K562 (cell line): ENCODE data around the gene OLFML2B. TPM values are rescaled to one million over a fixed set of nuclear protein-coding genes. Genes with fewer than 3 reads are reported as not detected.

ENCODE experiments used
- ATAC-seq: fragments of 200-7000 bp; cut with Tn5 transposase; 3 replicates; pipeline ENCODE4 v1.9.1; 2020; ENCODE audit warnings: moderate library complexity
- BruUV-seq: library from RNA; stranded (reverse); fragments of 400-500 nt; replicated peaks from 2 replicates; lab custom pipeline; 2021; lab: Mats Ljungman, UMichigan
- CTCF ChIA-PET: fragments of 300-600 bp; formaldehyde crosslinking; extraction: SDS; loops from one replicate; lab custom pipeline; 2021; ENCODE audit warnings: low intra/inter-chr PET ratio; lab: Yijun Ruan, JAX
- POLR2A ChIA-PET: fragments of 300-600, 350-650 bp; sonication (Branson Sonifier 250); formaldehyde crosslinking; extraction: SDS; loops from one replicate; lab custom pipeline; 2021; ENCODE audit warnings: antibody characterized with exemption, inconsistent platforms; lab: Yijun Ruan, JAX
- DNase-seq, 4 experiments: peaks; one replicate each; pipeline versions ENCODE4 v3.0.0 to v3.0.0-alpha.2; 2011 to 2018; ENCODE audit warnings: low spot score in 3 of 4, mixed read lengths in 3 of 4; ENCODE audit errors: extremely low read depth in 1 of 4
- FAIRE-seq: peaks from 2 replicates; lab custom pipeline; 2011; peaks lifted over from hg19 to GRCh38; lab: Jason Lieb, UNC
- H2AFZ ChIP-seq: 2 replicates; pipeline ENCODE4 v1.6.0; 2011; ENCODE audit warnings: low read depth, low read length, control low read depth, inconsistent platforms
- H3K27ac ChIP-seq: fragments of 200-600 bp; 3 replicates; pipeline ENCODE4 v1.8.0; 2011; ENCODE audit warnings: low read depth, mild to moderate bottlenecking, control low read depth, inconsistent platforms, low read length, moderate library complexity, mixed read lengths; ENCODE audit errors: extremely low read depth
- H3K27me3 ChIP-seq, 2 experiments: fragments of 300-600 bp in 1 of 2; 2 replicates in 1 of 2; 3 replicates in 1 of 2; pipeline versions ENCODE4 v1.6.0 to v1.8.0; 2011; ENCODE audit warnings: inconsistent platforms in 2 of 2, low read length in 2 of 2, mild to moderate bottlenecking in 1 of 2, mixed read lengths in 1 of 2, moderate library complexity in 1 of 2; ENCODE audit not compliant: control insufficient read depth in 2 of 2, insufficient read depth in 2 of 2
- H3K36me3 ChIP-seq: fragments of 300-600 bp; 3 replicates; pipeline ENCODE4 v1.8.0; 2011; ENCODE audit warnings: mild to moderate bottlenecking, low read length, inconsistent platforms; ENCODE audit not compliant: control insufficient read depth, insufficient read depth
- H3K4me1 ChIP-seq, 2 experiments: fragments of 200-600 bp in 1 of 2; replicated peaks in 1 of 2; 2 replicates in 1 of 2; 3 replicates in 1 of 2; pipeline versions ENCODE4 v1.5.1 to v1.8.0; 2011; ENCODE audit warnings: inconsistent platforms in 2 of 2, low read length in 2 of 2, mild to moderate bottlenecking in 1 of 2, mixed read lengths in 1 of 2, moderate library complexity in 1 of 2; ENCODE audit not compliant: control insufficient read depth in 2 of 2, insufficient read depth in 2 of 2
- H3K4me2 ChIP-seq: 2 replicates; pipeline ENCODE4 v1.6.1; 2011; ENCODE audit warnings: low read length, control low read depth, inconsistent platforms, mixed read lengths; ENCODE audit not compliant: insufficient read depth
- H3K4me3 ChIP-seq: fragments of 200-600 bp; sonication (generic), shearing (Covaris generic); 2 replicates; pipeline ENCODE4 v1.5.1; 2016; ENCODE audit warnings: control low read depth, inconsistent platforms
- H3K79me2 ChIP-seq: fragments of 200-600 bp; 3 replicates; pipeline ENCODE4 v1.8.0; 2011; ENCODE audit warnings: low read length, inconsistent platforms; ENCODE audit not compliant: control insufficient read depth, insufficient read depth
- H3K9ac ChIP-seq, 2 experiments: 2 replicates each; pipeline versions ENCODE4 v1.6.0 to v1.6.1; 2011; ENCODE audit warnings: low read depth in 2 of 2, low read length in 2 of 2, control low read depth in 1 of 2, inconsistent platforms in 1 of 2, mild to moderate bottlenecking in 1 of 2, mixed read lengths in 1 of 2; ENCODE audit not compliant: insufficient read depth in 1 of 2
- H3K9me1 ChIP-seq: one replicate; pipeline ENCODE4 v1.6.0; 2011; ENCODE audit warnings: inconsistent platforms, mild to moderate bottlenecking, low read length, moderate library complexity; ENCODE audit not compliant: control insufficient read depth, insufficient read depth
- H3K9me3 ChIP-seq: replicated peaks from 2 replicates; pipeline ENCODE4 v1.5.1; 2011; ENCODE audit warnings: low read depth, low read length, inconsistent platforms; ENCODE audit not compliant: control insufficient read depth, insufficient read depth
- H4K20me1 ChIP-seq: replicated peaks from 2 replicates; pipeline ENCODE4 v1.6.1; 2011; ENCODE audit warnings: low read length, inconsistent platforms, mixed read lengths; ENCODE audit not compliant: control insufficient read depth, insufficient read depth
- C11orf30 ChIP-seq: fragments of 450-650 bp; IDR thresholded peaks from 2 replicates; pipeline ENCODE4 v1.6.1; 2016; ENCODE audit warnings: low read depth, mild to moderate bottlenecking
- ZNF140 ChIP-seq: fragments of 250-450 bp; sonication (Bioruptor Pico); IDR thresholded peaks from 2 replicates; pipeline ENCODE4 v1.8.0; 2021; ENCODE audit warnings: moderate library complexity, mild to moderate bottlenecking, inconsistent platforms
- ZNF253 ChIP-seq: fragments of 250-450 bp; sonication (Bioruptor Pico); conservative IDR thresholded peaks from 2 replicates; pipeline ENCODE4 v1.6.1; 2021; ENCODE audit warnings: mild to moderate bottlenecking
- ZNF316 ChIP-seq: fragments of 450-650 bp; IDR thresholded peaks from 2 replicates; pipeline ENCODE4 v1.6.1; 2016
- WGBS: fragments of 100-300 bp; shearing (Covaris generic); methylation state at CpG from one replicate; pipeline ENCODE4 v1.1.6; 2016; ENCODE audit warnings: low coverage, mixed read lengths; ENCODE audit not compliant: insufficient coverage; ENCODE audit errors: missing lambda C conversion rate; 5-methylcytosine and 5-hydroxymethylcytosine counted together
- in situ Hi-C: fragments of 300-500 bp; cut with MboI; formaldehyde crosslinking; loops from 4 replicates; pipeline ENCODE4 v1.15.0; 2018; ENCODE audit warnings: inconsistent platforms, mixed read lengths
- intact Hi-C: fragments of 100-400 bp; cut with micrococcal nuclease; formaldehyde crosslinking; loops from 2 replicates; pipeline ENCODE4 v1.14.2; 2022
- polyA plus RNA-seq, 8 experiments: library from polyadenylated mRNA; depleted of rRNA in 4 of 8; stranded (reverse) in 5 of 8; unstranded in 3 of 8; fragments of >200 nt; fragmentation: Nextera tagmentation in 2 of 8; fragmentation: Illumina TruSeq in 1 of 8; extraction: Ambion mirVana in 2 of 8; extraction: Trizol in 1 of 8; gene quantifications; 2 replicates each; pipeline versions ENCODE4 v1.2.1 to v1.2.3, GENCODE V29; 2011 to 2014; ENCODE audit warnings: inconsistent platforms in 1 of 8, missing spikeins in 1 of 8
- total RNA-seq, 7 experiments: library from RNA; depleted of rRNA in 6 of 7; stranded (reverse); fragments of >200 nt in 6 of 7; fragmentation: Illumina TruSeq in 2 of 7; extraction: Trizol in 2 of 7; gene quantifications; 2 replicates each; pipeline versions ENCODE4 v1.2.1 to v1.2.3, GENCODE V29; 2011 to 2021; ENCODE audit warnings: low replicate concordance in 1 of 7
- TF ChIP-seq, protein P1 (sequence below): fragments of 450-650 bp; IDR thresholded peaks from 2 replicates; pipeline ENCODE4 v1.6.1; 2014; ENCODE audit warnings: low read depth, mild to moderate bottlenecking, moderate library complexity, borderline replicate concordance

Gene OLFML2B
- total and polyA plus RNA-seq, 9 of the 15 experiments (the other 6 are each of a cell fraction or from before 2014, with no cell fraction given): not detected

DNA sequence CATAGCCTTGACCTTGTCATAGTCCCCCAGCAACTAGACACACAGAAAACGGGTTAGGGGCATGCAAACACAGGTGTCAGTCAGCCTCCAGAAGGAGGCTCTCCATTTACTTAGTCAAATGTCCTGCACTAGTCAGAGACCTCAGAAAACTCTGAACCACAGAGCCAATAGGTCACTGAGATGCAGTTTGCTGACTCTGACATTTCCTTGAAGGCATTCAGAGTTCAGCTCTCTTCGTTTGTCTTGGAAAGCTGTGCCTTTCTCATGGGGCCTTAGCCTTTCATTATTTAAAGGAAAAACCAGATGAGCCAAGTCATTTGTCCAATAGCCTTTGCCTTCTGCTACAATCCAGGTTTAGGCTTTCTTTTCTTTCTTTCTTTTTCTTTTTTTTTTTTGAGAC is 3.5 kb downstream of the OLFML2B start:
- intact Hi-C loops (no loop called here), in situ Hi-C loops (loop anchor here (25.0 kb wide), 1 partner anchor 558 kb away; no protein-coding TSS in a partner anchor)
- no peaks in the 10 kb centered on the region for H3K9me1 ChIP-seq
- no peaks in the 10 kb centered on the region for H3K79me2 ChIP-seq
- H3K4me2 ChIP-seq: no peak overlapping the region
- CTCF ChIA-PET: no interaction called here
- H3K9me3 ChIP-seq: no peaks in the 10 kb centered on the region
- H3K4me3 ChIP-seq: no peak overlapping the region
- H3K36me3 ChIP-seq: no peaks in the 10 kb centered on the region
- no TSS peak for BruUV-seq
- H3K27me3 ChIP-seq: peaks cover 37 to 66% of the 10 kb centered on the region in 2 experiments; a peak in 4 of 5 replicates
- no peak overlapping the region for H2AFZ ChIP-seq
- no peaks in the 10 kb centered on the region; the same call in 1 of the 2 replicates for H4K20me1 ChIP-seq
- ATAC-seq: no peak
- TF ChIP-seq, protein P1, sequence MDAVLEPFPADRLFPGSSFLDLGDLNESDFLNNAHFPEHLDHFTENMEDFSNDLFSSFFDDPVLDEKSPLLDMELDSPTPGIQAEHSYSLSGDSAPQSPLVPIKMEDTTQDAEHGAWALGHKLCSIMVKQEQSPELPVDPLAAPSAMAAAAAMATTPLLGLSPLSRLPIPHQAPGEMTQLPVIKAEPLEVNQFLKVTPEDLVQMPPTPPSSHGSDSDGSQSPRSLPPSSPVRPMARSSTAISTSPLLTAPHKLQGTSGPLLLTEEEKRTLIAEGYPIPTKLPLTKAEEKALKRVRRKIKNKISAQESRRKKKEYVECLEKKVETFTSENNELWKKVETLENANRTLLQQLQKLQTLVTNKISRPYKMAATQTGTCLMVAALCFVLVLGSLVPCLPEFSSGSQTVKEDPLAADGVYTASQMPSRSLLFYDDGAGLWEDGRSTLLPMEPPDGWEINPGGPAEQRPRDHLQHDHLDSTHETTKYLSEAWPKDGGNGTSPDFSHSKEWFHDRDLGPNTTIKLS: no peak
- peak; percentile 30; the same call in 1 of the 2 replicates for TF ChIP-seq C11orf30
- TF ChIP-seq ZNF316: peak; percentile 54
- TF ChIP-seq ZNF253 (CRISPR knock-in tag): no peak
- TF ChIP-seq ZNF140 (CRISPR knock-in tag): no peak
- TF ChIP-seq, all 486 proteins: peak for 2
- DNase-seq (no peak), FAIRE-seq (no peak)
- Histone ChIP-seq H3K27ac (no peak overlapping the region), H3K9ac (no peak overlapping the region), H3K4me1 (peaks cover 4 to 11% of the 10 kb centered on the region in 2 experiments; a peak in 4 of 5 replicates)
- WGBS: 0% methylated on average over 2 of the region's 2 CpGs
- POLR2A ChIA-PET: interaction anchor here (0.7 to 1.7 kb wide), 3 partner anchors 9 to 56 kb away, joined by 3 to 5 read pairs (median 3); no protein-coding TSS in a partner anchor
